OCI-LY1 (cell line): ENCODE measurements around the gene PCBP3.

Experiments used
- CTCF ChIP-seq: fragments of 200-600 bp; sonication (generic), shearing (Covaris generic); IDR thresholded peaks from 2 replicates; pipeline ENCODE4 v1.5.1; 2017; ENCODE audit warnings: mild to moderate bottlenecking, antibody characterized with exemption, low read length, moderate library complexity, mixed read lengths
- EZH2 ChIP-seq: fragments of 200-600 bp; sonication (generic), shearing (Covaris generic); IDR thresholded peaks from 2 replicates; pipeline ENCODE4 v1.8.0; 2017; ENCODE audit warnings: borderline replicate concordance, mixed run types, mild to moderate bottlenecking, antibody characterized with exemption, low read length, moderate library complexity, mixed read lengths

- TF ChIP-seq CTCF (no peak), EZH2 (no peak)
Observed at GRCh38 chr21:45972716-45973474, 329.4 kb downstream of the PCBP3 start.
